Germinal center (tissue), 1 donor: Measurements from ENCODE around the gene WDR5B.
"Not testable (repeated sequence)": the region's sequence is repeated elsewhere in the genome, so short reads cannot be mapped to it uniquely, and the experiment has no call there.

Experiments used
- DNase-seq: peaks from one replicate; pipeline ENCODE4 v3.0.0; 2012; ENCODE audit warnings: mixed read lengths, low spot score

Gene WDR5B

DNA sequence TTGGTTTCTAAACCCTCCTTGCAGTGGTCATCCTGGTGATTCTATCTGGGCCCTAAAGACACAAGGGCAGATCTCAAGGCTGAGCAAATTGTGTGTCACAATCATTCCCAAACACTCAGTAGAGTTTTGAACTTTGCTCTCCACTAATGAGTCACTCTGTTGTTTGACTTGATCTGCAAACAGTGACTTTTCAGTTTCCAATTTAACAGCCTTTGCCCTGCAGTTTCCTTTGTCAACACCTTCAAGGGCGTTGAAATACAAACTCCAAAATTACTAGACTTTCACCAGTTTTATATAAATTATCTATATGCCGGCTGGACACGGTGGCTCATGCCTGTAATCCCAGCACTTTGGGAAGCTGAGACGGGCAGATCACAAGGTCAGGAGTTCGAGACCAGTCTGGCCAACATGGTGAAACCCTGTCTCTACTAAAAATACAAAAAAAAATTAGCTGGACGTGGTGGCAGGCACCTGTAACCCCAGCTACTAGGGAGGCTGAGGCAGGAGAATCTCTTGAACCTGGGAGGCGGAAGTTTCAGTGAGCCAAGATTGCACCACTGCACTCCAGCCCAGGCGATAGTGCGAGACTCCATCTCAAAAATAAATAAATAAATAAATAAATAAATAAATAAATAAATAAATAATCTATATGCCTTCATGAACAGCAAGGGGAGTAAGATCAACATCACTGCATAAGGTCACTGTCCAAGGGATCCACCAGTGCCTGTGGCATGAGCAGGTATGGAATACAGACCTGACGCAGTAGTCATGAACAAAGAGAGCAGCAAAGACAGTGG is 50.1 kb downstream of the WDR5B start:
- DNase-seq, result not testable (repeated sequence)

DNA sequence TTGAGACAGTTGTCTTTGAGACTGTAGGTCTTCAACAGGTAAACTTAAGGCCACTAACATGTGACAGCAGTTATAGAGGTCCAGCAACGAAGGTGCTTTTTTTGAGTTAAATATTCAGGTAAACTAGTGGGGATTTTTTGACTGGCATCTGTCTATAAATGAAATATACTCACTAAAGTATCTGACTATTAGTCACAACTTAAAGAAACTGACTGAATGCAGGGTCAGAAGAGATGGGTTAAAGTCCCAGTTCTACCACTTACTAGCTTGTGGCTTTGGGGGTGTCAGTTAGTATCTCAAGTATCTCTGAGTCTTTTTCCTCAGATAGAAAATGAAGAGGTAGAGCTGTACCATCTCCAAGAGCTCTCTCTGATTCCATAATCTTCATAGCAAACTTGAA is 50.8 kb downstream of the WDR5B start:
- no peak for DNase-seq

DNA sequence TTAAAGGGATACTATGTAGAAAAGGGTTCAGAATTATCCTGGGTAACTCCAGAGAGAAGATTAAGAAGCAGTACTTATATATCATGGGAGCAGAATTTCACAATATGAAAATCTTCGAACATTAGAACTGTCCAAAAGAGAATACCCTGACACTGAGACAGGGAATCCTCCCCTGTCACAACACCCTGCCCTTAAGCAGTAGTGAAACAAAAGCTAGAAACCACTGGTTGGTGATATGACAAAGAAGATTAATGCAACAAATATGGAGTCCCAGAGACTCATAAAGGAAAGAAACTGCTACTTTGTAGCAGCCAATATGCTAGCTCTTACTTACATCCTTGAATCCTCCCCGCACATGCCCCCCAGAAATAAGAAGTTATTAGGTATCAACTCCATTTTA is 51.4 kb downstream of the WDR5B start:
- no peak for DNase-seq
